Ectodermal cell (in vitro differentiated cells): ENCODE measurements around the gene KCNC2.

Experiments used
- H3K27ac ChIP-seq: 2 replicates; pipeline ENCODE4 v1.7.0; 2013; ENCODE audit warnings: mild to moderate bottlenecking, low read depth, low read length; ENCODE audit not compliant: insufficient read depth, poor library complexity, severe bottlenecking
- H3K27me3 ChIP-seq: 2 replicates; pipeline ENCODE4 v1.7.0; 2013; ENCODE audit warnings: mild to moderate bottlenecking, low read length; ENCODE audit not compliant: insufficient read depth, control insufficient read depth, poor library complexity, severe bottlenecking
- H3K36me3 ChIP-seq: one replicate; pipeline ENCODE4 v1.7.0; 2013; ENCODE audit warnings: low read length; ENCODE audit not compliant: control insufficient read depth, insufficient read depth
- H3K4me1 ChIP-seq: one replicate; pipeline ENCODE4 v1.7.0; 2013; ENCODE audit warnings: low read length; ENCODE audit not compliant: control insufficient read depth, insufficient read depth
- H3K4me3 ChIP-seq: 2 replicates; pipeline ENCODE4 v1.7.0; 2013; ENCODE audit warnings: low read depth, low read length, control low read depth; ENCODE audit not compliant: insufficient read depth
- H3K9me3 ChIP-seq: 2 replicates; pipeline ENCODE4 v1.7.0; 2013; ENCODE audit warnings: mild to moderate bottlenecking, low read length, moderate library complexity; ENCODE audit not compliant: control insufficient read depth
- WGBS, 2 experiments: methylation state at CpG; one replicate each; pipeline ENCODE4 v1.1.7; 2013; ENCODE audit warnings: missing lambda C conversion rate in 2 of 2; 5-methylcytosine and 5-hydroxymethylcytosine counted together

Gene KCNC2

DNA sequence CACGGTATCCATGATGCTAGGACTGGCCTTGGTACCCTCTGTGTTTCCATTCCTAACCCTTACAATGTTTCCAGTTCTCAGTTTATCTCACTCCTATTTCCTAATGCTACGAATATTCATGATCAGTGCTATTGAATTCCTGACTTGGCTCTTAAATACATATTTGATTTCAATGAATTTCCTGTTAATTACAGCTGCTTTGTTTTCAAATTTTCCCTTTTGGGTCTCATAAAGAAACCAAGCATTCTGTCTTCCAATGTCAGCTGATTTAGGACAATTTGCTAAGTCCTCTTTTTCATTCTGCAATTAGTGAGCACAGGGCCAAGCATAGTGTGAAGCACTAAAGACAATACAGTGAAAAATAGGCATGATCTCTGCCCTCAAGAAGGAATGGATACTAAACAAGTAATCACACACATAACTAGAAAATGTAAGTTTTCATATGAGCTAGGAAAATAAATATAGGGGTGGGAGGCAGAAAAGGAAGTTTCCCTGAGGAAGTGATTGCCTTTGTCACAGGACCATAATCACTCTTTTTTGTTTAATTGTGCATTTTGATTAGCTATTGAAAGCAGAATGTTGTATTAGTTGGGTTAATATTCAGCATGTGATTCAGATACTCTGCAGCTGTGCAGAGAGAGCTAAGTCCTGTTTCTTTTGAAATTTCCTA is 88.5 kb downstream of the KCNC2 start:
- no peaks in the 10 kb centered on the region for H3K27me3 ChIP-seq
- WGBS, 2 experiments = 90 to 95% methylated on average over 2 of the region's 2 CpGs
- H3K4me3 ChIP-seq = no peak overlapping the region
- no peaks in the 10 kb centered on the region for H3K36me3 ChIP-seq
- no peak overlapping the region for H3K27ac ChIP-seq
- no peaks in the 10 kb centered on the region for H3K4me1 ChIP-seq
- H3K9me3 ChIP-seq = no peaks in the 10 kb centered on the region

DNA sequence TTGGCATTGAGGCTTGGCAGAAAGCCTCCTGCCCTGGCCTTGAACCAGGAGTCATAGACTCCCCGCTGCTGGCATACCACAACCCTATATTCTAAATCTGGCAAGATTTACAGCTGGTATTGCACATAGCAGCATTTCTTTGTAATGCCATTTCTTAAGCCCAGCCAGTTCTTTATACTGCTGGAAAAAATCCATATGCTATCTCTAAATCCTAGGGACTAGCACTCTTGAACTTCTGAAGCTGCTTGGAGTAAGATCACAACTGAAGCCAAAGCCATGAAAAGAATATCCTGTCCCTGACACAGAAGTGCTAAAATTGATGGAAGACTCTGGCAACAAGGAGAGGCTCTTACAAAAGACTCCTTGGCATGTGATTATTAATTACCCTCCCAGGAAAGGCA is 89.3 kb downstream of the KCNC2 start:
- Histone ChIP-seq H3K27ac (no peak overlapping the region), H3K4me3 (no peak overlapping the region), H3K9me3 (no peaks in the 10 kb centered on the region), H3K4me1 (no peaks in the 10 kb centered on the region), H3K36me3 (no peaks in the 10 kb centered on the region), H3K27me3 (no peaks in the 10 kb centered on the region)
- 91 to 95% methylated on average over 1 of the region's 1 CpG for WGBS, 2 experiments

DNA sequence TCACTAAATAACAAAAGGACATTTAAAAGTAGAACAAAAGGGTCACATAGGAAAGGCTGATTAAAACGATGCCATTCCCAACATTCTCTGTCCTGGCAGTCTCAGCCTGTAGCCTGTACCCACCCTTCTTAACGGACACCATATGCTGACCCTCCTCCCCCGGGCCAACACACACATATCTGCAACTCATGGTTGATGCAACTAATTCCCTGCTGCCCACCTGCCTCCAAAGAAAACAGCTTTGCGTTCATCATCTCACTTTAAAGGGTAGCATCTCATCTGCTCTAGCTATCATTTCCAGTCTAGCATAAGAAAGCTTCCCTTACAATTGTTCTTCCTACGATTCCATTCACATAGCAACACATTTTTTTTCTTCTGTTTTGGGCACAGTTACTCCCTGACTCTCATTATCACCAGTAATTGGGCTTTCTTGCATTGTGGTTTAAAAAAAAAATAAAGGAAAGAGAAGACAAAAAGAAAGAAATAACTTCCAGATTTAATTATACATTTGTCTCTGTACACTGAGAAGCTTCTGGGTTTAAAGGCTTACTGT is 92.9 kb downstream of the KCNC2 start:
- H3K27me3 ChIP-seq = no peaks in the 10 kb centered on the region
- no peaks in the 10 kb centered on the region for H3K9me3 ChIP-seq
- H3K4me3 ChIP-seq = no peak overlapping the region
- no peaks in the 10 kb centered on the region for H3K4me1 ChIP-seq
- H3K36me3 ChIP-seq = no peaks in the 10 kb centered on the region
- 90 to 91% methylated on average over 5 of the region's 5 CpGs for WGBS, 2 experiments
- no peak overlapping the region for H3K27ac ChIP-seq

DNA sequence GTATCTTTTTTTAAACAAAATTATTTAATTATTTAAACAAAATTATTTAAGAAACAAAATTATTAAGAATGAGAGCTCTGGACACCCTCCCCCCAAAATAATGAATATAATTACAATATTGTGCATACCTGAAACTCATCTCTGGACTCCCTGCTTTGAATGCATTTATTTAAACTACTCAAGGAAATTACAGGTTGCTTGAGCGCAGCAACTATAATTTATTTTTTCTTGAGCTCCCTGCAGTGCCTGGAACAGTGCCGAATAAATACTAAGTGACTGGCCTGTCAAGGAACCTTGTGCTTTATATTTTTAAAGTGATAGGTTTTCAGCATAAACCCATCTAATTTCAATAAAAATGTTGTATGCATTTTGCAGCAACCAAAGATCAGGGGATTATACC is 93.9 kb downstream of the KCNC2 start:
- Histone ChIP-seq H3K36me3 (no peaks in the 10 kb centered on the region), H3K9me3 (no peaks in the 10 kb centered on the region), H3K4me1 (no peaks in the 10 kb centered on the region), H3K27ac (no peak overlapping the region), H3K27me3 (no peaks in the 10 kb centered on the region), H3K4me3 (no peak overlapping the region)
- WGBS, 2 experiments = 100% methylated on average over 2 of the region's 2 CpGs

DNA sequence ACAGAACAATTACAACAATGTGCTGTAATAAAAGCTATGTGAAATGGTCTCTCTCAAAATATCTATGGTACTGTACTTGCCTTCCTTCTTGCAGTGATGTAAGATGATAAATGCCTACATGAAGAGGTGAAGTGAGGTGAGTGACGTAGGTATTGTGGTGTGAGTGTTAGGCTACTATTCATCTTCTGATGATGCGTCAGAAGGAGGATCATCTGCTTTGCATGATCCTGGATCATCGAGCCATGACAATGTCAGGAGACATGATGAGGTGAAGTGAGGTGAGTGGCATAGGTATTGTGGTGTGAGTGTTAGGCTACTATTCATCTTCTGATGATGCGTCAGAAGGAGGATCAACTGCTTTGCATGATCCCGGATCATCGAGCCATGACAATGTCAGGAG is 105.8 kb downstream of the KCNC2 start:
- no peaks in the 10 kb centered on the region for H3K9me3 ChIP-seq
- no peaks in the 10 kb centered on the region for H3K36me3 ChIP-seq
- no peaks in the 10 kb centered on the region for H3K27me3 ChIP-seq
- no peaks in the 10 kb centered on the region for H3K4me1 ChIP-seq
- 95% methylated on average over 6 of the region's 6 CpGs for WGBS, 2 experiments
- H3K4me3 ChIP-seq = no peak overlapping the region
- no peak overlapping the region for H3K27ac ChIP-seq

DNA sequence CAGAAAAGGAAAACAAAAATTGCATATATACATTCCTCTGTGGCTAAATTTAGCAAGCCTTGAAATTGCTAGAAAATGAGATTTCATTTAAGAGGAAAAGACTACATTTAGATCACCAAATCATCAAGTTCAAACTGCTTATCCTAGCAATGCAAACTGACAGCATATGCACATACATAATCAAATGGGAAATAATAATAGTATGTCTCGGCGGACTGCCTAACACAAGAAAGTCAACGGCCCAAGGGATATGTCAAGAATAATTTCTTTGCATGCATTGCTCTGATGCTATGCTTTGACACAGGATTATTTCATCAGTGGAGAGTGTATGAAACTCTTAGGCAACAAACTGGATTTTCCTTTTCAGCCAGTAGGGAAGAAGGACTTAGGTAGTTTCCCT is 107.9 kb downstream of the KCNC2 start:
- no peak overlapping the region for H3K27ac ChIP-seq
- 96 to 97% methylated on average over 3 of the region's 3 CpGs for WGBS, 2 experiments
- no peaks in the 10 kb centered on the region for H3K36me3 ChIP-seq

DNA sequence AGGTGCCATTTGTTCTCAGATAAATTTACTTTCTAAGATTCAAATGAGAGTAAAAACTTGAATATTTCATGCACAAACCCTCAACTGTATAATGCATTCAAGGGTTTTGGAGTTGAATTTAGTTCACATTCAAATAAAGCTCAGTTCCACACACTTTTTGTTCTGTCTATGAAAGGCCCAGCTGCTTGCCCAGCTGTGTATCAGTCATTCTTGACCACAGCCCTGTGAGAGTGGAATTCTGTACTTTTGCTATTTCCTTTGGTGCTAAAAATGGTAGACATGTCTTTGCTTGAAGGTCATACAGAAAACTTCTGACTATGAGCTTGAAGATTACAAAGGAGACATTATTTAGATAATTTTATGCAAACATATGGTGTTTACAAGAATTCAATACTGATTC is 110.4 kb downstream of the KCNC2 start:
- Histone ChIP-seq H3K9me3 (no peaks in the 10 kb centered on the region), H3K27ac (no peak overlapping the region), H3K4me3 (no peak overlapping the region), H3K27me3 (no peaks in the 10 kb centered on the region), H3K4me1 (no peaks in the 10 kb centered on the region), H3K36me3 (no peaks in the 10 kb centered on the region)

More for the DNA sequence above, 107.9 kb downstream of the KCNC2 start:
- no peaks in the 10 kb centered on the region for H3K9me3 ChIP-seq
- no peaks in the 10 kb centered on the region for H3K27me3 ChIP-seq
- H3K4me1 ChIP-seq = no peaks in the 10 kb centered on the region
- no peak overlapping the region for H3K4me3 ChIP-seq

DNA sequence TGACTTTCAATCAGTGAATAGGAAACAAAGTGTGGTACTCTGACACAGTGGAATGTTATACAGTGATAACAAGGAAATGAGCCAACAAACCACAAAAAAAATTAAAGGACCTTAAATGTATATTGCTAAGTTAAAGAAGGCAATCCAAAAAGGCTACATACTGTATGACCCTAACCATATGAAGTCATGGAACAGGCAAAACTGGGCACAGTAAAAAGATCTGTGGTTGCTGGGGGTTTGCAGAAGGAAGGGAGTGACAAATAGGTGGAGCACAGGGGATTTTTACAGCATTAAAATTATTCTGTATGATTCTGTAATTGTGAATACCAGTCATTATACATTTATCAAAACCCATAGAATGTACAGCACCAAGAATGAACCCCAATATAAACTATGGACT is 112.6 kb downstream of the KCNC2 start:
- H3K36me3 ChIP-seq = no peaks in the 10 kb centered on the region
- no peaks in the 10 kb centered on the region for H3K27me3 ChIP-seq
- H3K4me3 ChIP-seq = no peak overlapping the region
- H3K9me3 ChIP-seq = no peaks in the 10 kb centered on the region
- H3K4me1 ChIP-seq = no peaks in the 10 kb centered on the region
- no peak overlapping the region for H3K27ac ChIP-seq

DNA sequence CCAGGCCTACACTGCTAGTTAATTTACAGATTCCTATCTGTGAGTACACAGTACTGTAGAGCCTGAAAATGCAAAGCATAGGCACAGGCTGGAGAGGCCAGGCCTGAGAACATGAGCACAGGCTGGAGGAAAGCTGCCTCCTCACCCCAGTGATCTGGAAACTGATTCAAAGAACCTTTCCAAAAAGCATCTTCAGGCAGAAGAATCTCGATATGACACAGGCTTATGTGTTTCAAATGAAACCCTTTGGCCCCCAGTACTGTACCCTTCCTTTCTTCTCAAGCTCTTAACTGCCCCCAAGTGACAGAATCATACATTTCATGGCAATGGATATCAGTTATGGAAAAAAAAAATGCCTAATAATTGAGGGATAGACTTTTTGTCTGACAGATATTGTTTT is 122.0 kb downstream of the KCNC2 start:
- H3K9me3 ChIP-seq = no peaks in the 10 kb centered on the region
- no peak overlapping the region for H3K27ac ChIP-seq
- WGBS, 2 experiments = 90 to 92% methylated on average over 1 of the region's 1 CpG
- H3K4me1 ChIP-seq = no peaks in the 10 kb centered on the region
- no peaks in the 10 kb centered on the region for H3K36me3 ChIP-seq
- no peak overlapping the region for H3K4me3 ChIP-seq
- H3K27me3 ChIP-seq = no peaks in the 10 kb centered on the region

DNA sequence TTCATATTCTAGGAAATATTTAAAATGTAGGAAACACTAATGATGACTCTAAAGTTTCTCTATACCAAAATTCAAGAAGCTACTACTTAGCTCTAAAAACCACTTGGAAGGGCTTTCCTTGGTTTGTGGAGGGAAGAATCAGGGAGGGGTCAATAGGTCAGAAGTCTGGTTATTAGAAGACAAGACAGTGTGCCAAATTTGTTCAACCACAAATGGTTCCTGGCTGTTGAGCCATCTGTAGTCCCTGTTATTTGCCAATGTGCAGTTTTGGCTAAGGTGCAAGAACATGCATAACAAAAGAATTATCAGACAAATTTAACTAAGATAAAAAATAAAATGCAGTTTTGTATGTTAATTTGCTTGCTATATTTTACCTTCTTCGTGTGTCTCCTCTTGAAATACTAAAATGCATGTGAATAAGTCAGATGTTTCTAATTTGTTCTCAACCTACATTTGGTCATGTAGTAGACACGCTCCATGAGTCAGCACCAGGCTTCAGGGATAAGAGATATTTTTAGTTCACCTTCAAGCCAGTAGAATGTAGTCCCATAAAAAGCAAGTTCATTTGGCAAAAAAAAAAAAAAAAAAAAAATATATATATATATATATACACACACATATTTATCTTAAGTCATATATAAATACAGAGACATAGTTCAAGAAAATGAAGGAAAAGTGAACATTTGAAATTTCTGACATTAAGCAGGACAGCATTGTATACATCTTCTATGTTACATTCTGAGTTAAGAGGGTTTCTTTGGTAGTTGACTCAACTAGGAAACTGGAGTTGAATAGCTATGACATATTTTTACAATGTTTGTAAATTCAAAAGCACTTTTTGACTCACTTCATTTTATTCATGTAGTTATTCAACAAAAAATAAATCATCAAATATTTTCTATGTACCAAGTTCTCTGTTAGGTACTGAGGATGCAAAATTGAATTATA is 123.3 kb downstream of the KCNC2 start:
- H3K36me3 ChIP-seq = no peaks in the 10 kb centered on the region
- H3K27ac ChIP-seq = no peak overlapping the region
- H3K27me3 ChIP-seq = no peaks in the 10 kb centered on the region
- H3K4me1 ChIP-seq = no peaks in the 10 kb centered on the region
- H3K4me3 ChIP-seq = no peak overlapping the region
- 88 to 93% methylated on average over 2 of the region's 2 CpGs for WGBS, 2 experiments
- H3K9me3 ChIP-seq = no peaks in the 10 kb centered on the region
